Activated CD4-positive, alpha-beta T cell treated with anti-CD3 and anti-CD28 coated beads, Interleukin-2, amount 10 ng/mL, durations not matched to agents 7 days and 5 days (primary cell): Measurements from ENCODE around the gene NAA25. TPM values are rescaled to one million over a fixed set of nuclear protein-coding genes. Genes with fewer than 3 reads are reported as not detected.

Experiments used
- CTCF ChIA-PET: fragments of 350-600 bp; sonication (Branson Sonifier 250); formaldehyde crosslinking; loops from one replicate; lab custom pipeline; 2021; ENCODE audit warnings: antibody characterized with exemption; lab: Charles Lee
- POLR2A ChIA-PET: fragments of 350-600 bp; sonication (Branson Sonifier 250); formaldehyde crosslinking; loops from one replicate; lab custom pipeline; 2021; ENCODE audit warnings: antibody characterized with exemption; lab: Charles Lee
- DNase-seq: peaks from one replicate; pipeline ENCODE4 v3.0.0-alpha.2; 2020
- H3K27ac Mint-ChIP-seq: one replicate; pipeline ENCODE4 v1.8.0; 2021; ENCODE audit warnings: mild to moderate bottlenecking, moderate library complexity, mixed read lengths
- H3K27me3 Mint-ChIP-seq: one replicate; pipeline ENCODE4 v1.8.0; 2021; ENCODE audit warnings: mixed read lengths
- H3K36me3 Mint-ChIP-seq: one replicate; pipeline ENCODE4 v1.8.0; 2021; ENCODE audit warnings: low read depth, mixed read lengths
- H3K4me1 Mint-ChIP-seq: one replicate; pipeline ENCODE4 v1.8.0; 2021; ENCODE audit warnings: mixed read lengths
- H3K4me3 Mint-ChIP-seq: one replicate; pipeline ENCODE4 v1.8.0; 2021; ENCODE audit warnings: mild to moderate bottlenecking, moderate library complexity, mixed read lengths
- H3K9me3 Mint-ChIP-seq: one replicate; pipeline ENCODE4 v1.8.0; 2021; ENCODE audit warnings: mixed read lengths
- total RNA-seq, 2 experiments: library from RNA; stranded (reverse); gene quantifications; one replicate each; pipeline ENCODE4 v1.2.3, GENCODE V29; 2021

The NAA25 gene
- total RNA-seq, 2 experiments from 2014 or later = 29.9 to 31.0 TPM

DNA sequence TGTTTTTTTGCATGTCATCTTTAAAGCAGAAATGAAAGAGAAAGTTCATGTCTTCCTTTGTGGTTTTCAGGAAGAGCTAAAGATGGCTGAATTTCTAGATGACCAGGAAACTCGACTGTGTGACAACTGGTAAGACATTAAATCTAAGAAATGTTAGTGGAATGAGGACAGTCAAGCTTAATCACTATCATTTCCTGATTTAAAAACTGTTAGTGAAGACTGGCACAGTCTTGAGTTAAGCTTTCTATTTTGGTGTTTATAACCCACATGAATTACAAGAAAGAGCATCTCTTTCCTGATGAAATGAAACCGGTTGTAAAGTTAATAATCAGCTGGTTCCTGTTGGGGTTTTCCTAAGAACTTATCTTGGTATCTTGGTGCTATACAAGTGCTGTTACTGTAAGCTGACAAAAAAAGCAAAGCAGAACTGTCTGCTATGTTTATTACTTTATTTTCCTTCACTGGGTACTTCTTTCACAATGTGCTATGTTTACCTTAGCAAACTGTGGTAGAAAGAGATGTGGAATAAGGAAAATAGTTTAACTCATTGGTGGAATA is 21.9 kb upstream of the NAA25 start:
- Mint-ChIP-seq H3K36me3 (peaks cover 49% of the 10 kb centered on the region), H3K4me3 (peak overlapping the region; percentile 60), H3K27ac (peak overlapping the region; percentile 89), H3K9me3 (no peaks in the 10 kb centered on the region), H3K4me1 (peaks cover 61% of the 10 kb centered on the region), H3K27me3 (no peaks in the 10 kb centered on the region)
- peak; percentile 20 for DNase-seq
- POLR2A ChIA-PET = interaction anchor here (0.6 to 2.3 kb wide), 3 partner anchors 22 to 117 kb away, joined by 4 to 8 read pairs (median 7); partner anchors contain the start of genes ERP29, NAA25 and TMEM116
- CTCF ChIA-PET = interaction anchor here (1.0 to 1.3 kb wide), 5 partner anchors 12 to 257 kb away, joined by 3 to 5 read pairs (median 3); no protein-coding TSS in a partner anchor

DNA sequence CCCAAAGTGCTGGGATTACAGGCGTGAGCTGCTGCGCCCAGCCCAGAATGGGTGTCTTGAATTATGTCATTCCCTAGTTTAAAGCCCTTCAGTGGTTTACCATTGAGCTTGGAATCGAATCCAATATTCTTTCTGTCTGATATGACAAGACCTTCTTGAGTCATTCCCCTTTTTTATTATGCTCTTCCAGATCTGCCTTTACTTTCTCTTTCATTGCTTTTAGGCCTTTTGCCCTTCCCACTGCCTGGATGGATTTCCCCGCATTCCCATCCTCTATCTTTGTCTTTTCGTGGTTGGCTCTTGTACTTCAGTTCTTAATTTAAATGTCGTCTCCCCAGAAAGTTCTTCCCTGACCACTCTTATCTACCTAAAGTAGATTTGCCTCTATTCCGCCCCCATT is 18.3 kb upstream of the NAA25 start:
- ChIA-PET CTCF (interaction anchor here (0.6 to 2.6 kb wide), 4 partner anchors 18 to 65 kb away, joined by 3 to 11 read pairs (median 5); partner anchors contain the start of gene NAA25), POLR2A (no interaction called here)
- Mint-ChIP-seq H3K27ac (peak overlapping the region; percentile 86), H3K4me3 (peak overlapping the region; percentile 92), H3K27me3 (peaks cover 5% of the 10 kb centered on the region), H3K9me3 (no peaks in the 10 kb centered on the region), H3K36me3 (peaks cover 28% of the 10 kb centered on the region), H3K4me1 (peaks cover 52% of the 10 kb centered on the region)
- DNase-seq = no peak

DNA sequence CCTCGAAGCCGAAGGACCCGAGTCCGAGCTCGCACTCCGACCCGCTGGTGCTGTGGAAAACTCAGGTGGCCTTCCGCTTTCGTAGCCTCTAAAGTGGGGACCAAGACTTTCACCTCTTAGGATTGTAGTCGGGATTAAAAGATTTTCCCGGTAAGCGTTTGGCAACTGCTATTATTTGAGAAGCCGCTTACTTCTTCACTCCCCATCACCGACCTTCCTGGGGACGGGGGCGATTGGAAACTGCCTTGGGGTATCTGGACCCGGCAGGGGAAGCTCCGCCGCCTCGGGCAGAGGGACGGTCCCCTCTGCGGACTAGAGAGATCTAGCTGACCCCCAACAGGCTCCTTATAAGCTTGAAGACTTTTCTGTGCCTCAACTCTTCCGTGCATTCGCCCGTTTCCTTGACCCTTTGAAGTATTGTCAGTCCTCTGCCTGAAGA is 17.4 kb upstream of the NAA25 start:
- Mint-ChIP-seq H3K27ac (peak overlapping the region; percentile 86), H3K36me3 (peaks cover 20% of the 10 kb centered on the region), H3K9me3 (no peaks in the 10 kb centered on the region), H3K4me3 (peak overlapping the region; percentile 92), H3K27me3 (peaks cover 5% of the 10 kb centered on the region), H3K4me1 (peaks cover 43% of the 10 kb centered on the region)
- ChIA-PET CTCF (interaction anchor here (0.5 to 2.6 kb wide), 5 partner anchors 10 to 114 kb away, joined by 3 to 11 read pairs (median 3); partner anchors contain the start of gene NAA25), POLR2A (interaction anchor here (1.5 kb wide), 1 partner anchor 852 kb away, joined by 3 read pairs; the partner anchor contains the start of gene OAS2)
- no peak for DNase-seq

DNA sequence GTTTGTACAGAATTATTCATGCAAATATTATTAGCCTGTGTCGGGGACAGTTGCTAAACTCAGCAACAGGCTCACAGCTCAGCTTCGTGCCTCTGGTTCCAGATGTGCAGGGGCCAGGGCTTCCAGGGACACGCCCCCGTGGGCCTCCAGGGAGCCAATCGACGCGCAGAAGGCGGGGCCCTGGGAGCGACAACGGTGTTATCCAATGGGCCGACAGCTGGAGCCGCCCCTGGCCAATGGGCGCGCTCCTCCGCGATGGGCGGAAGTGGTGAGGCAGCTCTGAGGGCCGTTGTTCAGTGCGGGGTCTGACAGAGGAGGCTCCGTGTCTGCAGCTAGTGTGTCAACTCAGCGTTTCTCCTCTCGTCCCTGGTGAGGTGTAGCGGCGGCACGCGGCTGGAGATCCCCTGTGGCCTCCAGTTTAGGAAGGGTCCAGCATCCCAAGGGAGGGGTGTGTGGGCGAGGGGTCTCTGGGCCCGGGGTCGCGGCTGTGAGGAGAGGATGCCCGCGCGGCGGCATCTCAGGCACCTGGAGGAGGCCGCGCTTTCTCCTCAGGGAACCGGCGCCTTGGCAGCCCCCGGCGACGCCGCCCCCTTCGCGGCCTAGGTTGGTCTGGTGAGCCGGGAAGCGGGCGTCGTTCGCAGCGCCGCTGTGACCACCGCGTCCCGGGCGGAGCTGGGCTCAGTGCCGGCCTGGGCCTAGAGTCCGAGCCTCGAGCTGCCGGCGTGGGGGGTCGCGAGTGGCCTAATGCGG is 16.8 kb upstream of the NAA25 start, which contains the start of gene TRAFD1:
Gene TRAFD1 (plus strand): TSS at position 311 of the 750 bp plus-strand sequence. CDS start 4,963 bp downstream, outside the sequence.
- ChIA-PET POLR2A (interaction anchor here (0.5 to 1.5 kb wide), 6 partner anchors 9 to 853 kb away, joined by 3 to 4 read pairs (median 4); partner anchors contain the start of gene OAS2), CTCF (interaction anchor here (1.0 to 3.6 kb wide), 6 partner anchors 9 to 115 kb away, joined by 3 to 13 read pairs (median 4); partner anchors contain the start of gene NAA25)
- peaks cover 16% of the 10 kb centered on the region for H3K36me3 Mint-ChIP-seq
- peaks cover 5% of the 10 kb centered on the region for H3K27me3 Mint-ChIP-seq
- H3K9me3 Mint-ChIP-seq = no peaks in the 10 kb centered on the region
- peak within 1 kb of the TSS; percentile 92 for H3K4me3 Mint-ChIP-seq
- DNase-seq = peak; percentile 99
- H3K4me1 Mint-ChIP-seq = peaks cover 41% of the 10 kb centered on the region
- peak within 1 kb of the TSS; percentile 86 for H3K27ac Mint-ChIP-seq

DNA sequence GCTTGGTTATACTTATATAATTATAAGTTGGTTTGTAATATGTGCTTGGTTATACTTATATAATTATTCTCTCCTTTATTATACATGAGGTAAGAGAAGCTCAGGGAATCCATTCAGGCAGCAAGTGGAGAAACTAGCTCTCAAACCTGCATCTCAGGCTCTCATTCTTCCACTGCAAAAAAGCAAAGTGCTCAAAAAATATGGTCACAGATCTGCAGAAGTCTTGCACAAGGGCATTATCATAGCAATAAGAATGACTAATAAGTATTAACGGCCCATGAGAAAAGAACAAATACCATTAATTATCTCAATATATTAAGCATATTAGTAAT is 16.3 kb upstream of the NAA25 start:
- Mint-ChIP-seq H3K36me3 (peaks cover 16% of the 10 kb centered on the region), H3K27ac (no peak overlapping the region), H3K27me3 (peaks cover 5% of the 10 kb centered on the region), H3K4me3 (peak overlapping the region; percentile 92), H3K9me3 (no peaks in the 10 kb centered on the region), H3K4me1 (peaks cover 40% of the 10 kb centered on the region)
- ChIA-PET CTCF (interaction anchor here (1.0 to 3.6 kb wide), 4 partner anchors 11 to 114 kb away, joined by 3 to 13 read pairs (median 7); partner anchors contain the start of gene NAA25), POLR2A (interaction anchor here (0.5 to 1.5 kb wide), 6 partner anchors 8 to 853 kb away, joined by 3 to 4 read pairs (median 4); partner anchors contain the start of gene OAS2)
- DNase-seq = no peak

DNA sequence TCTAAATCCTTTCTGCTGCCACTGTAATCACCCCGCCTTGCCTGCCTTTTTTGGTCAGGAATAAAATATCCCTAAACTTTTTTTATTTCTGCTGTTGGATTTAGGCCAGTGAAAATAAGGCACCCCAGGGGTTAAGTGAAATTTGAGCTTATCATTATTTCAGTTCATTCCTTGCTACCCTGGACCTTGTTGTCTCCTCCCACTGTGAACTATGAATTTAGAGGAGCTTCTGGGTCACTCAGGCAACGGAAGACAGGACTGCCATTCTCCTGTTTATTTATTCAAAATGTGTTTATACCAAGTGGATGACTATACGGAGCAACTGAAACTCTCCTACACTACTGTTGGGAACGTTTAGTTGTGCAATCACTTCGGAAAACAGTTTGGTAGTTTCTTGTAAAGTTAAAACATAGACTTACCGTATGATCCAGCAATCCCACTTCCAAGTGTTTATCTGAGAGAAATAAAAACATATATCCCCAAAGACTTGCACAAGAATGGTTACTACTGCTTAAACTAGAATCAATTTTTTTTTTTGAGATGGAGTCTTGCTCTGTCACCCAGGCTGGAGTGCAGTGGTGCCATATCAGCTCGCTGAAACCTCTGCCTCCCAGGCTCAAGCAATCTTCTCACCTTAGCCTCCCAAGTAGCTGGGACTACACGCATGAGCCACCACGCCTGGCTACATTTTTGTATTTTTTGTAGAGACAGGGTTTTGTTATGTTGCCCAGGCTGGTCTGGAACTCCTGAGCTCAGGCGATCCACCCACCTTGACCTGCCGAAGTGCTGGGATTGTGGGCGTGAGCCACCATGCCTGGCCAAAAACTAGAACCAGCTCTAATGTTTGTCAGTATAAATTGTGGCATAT is 14.5 kb upstream of the NAA25 start:
- H3K27ac Mint-ChIP-seq = no peak overlapping the region
- H3K36me3 Mint-ChIP-seq = peaks cover 11% of the 10 kb centered on the region
- ChIA-PET CTCF (interaction anchor here (1.0 to 3.6 kb wide), 6 partner anchors 9 to 264 kb away, joined by 3 to 13 read pairs (median 4); no protein-coding TSS in a partner anchor), POLR2A (no interaction called here)
- H3K4me3 Mint-ChIP-seq = no peak overlapping the region
- H3K9me3 Mint-ChIP-seq = no peaks in the 10 kb centered on the region
- peaks cover 7% of the 10 kb centered on the region for H3K27me3 Mint-ChIP-seq
- peaks cover 25% of the 10 kb centered on the region for H3K4me1 Mint-ChIP-seq
- no peak for DNase-seq

DNA sequence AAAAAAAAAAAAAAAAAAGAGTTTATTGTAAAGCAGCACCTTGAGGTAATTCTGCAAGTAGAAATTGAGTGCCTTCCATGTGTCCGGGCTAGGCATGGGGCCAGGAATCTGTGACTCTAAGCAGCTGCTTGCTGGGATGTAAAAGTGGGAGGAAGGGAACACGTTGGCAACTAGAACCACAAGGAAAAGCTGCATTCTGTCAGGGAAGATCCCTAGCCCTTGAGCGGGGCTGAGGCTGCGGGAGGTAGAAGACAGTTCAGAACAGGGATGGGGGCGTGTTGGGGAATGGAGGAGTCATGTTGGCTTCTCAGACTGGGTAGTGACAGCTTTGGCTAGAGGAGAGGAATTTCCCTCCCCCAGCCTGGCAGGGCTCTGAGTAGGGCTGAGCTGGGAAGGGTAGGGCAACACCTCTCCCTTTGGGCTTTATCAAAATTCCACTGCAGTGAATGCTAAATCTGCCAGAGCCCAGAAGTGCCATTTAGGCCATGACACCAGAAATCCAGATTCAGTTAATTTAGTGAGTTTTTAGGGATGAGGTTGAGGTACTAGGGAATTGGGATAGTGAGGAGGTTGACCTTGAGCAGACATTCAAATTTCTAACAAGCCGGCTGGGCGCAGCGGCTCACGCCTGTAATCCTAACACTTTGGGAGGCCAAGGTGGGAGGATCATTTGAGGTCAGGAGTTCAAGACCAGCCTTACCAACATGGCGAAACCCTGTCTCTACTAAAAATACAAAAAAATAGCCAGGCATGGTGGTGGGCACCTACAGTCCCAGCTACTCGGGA is 13.4 kb upstream of the NAA25 start:
- Mint-ChIP-seq H3K4me1 (peaks cover 18% of the 10 kb centered on the region), H3K36me3 (peaks cover 7% of the 10 kb centered on the region), H3K4me3 (no peak overlapping the region), H3K9me3 (no peaks in the 10 kb centered on the region), H3K27me3 (peaks cover 7% of the 10 kb centered on the region), H3K27ac (no peak overlapping the region)
- POLR2A ChIA-PET = no interaction called here
- CTCF ChIA-PET = interaction anchor here (1.1 to 3.6 kb wide), 4 partner anchors 8 to 266 kb away, joined by 3 to 13 read pairs (median 5); no protein-coding TSS in a partner anchor
- no peak for DNase-seq

DNA sequence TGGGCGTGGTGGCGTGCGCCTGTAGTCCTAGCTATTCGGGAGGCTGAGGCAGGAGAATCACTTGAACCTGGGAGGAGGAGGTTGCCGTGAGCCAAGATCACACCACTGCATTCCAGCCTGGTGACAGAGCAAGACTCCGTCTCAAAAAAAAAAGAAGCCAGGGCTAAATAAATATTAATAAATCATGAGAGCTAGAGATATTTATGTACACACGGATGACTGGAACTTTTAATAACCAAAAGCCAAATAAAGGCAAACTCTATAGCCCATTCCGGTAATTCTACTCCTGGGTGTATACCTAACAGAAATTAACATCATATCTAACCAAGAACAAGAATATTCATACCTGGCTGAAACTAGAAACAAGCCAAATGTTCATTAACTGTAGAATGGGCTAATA is 9.1 kb upstream of the NAA25 start:
- DNase-seq = no peak
- Mint-ChIP-seq H3K27ac (no peak overlapping the region), H3K27me3 (peaks cover 3% of the 10 kb centered on the region), H3K9me3 (no peaks in the 10 kb centered on the region), H3K4me3 (no peak overlapping the region), H3K4me1 (peaks cover 16% of the 10 kb centered on the region), H3K36me3 (no peaks in the 10 kb centered on the region)
- POLR2A ChIA-PET = no interaction called here
- CTCF ChIA-PET = interaction anchor here (1.3 kb wide), 1 partner anchor 13 kb away, joined by 3 read pairs; no protein-coding TSS in a partner anchor

DNA sequence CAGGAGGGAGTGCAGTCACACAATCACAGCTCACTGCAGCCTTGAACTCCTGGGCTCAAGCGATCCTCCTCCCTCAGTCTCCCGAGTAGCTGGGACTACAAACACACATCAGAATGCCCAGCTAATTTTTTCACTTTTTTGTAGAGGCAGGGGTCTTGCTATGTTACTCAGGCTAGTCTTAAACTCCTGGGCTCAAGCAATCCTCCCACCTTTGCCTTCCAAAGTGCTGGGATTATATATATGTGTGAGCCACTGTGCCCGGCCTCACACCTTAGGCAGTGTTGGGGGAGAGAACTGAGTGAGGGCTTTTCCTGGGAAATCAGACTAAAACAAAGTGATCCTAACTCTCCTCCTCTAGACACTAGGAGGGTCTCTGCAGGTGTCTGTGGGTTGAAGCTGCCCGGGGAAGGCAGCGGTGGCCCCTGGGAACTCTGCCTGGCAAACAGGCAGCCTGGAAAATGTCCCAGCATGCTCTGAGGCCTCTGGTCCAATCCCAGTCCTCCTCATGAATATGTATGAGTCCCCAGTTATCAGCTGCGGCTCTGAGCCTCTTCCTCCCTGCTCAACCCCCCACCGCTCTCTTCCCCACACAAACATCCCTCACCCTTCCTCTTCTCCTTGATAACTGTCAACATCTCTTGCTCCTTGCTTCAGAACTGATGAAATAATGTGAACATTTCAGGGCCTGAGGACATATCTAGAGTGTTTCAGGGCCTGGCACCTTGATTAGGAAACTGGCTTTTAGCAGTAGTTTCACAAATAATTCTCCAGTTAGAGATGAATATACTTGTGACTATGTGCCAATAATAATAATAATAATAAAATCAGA is 7.9 kb upstream of the NAA25 start:
- ChIA-PET CTCF (interaction anchor here (1.5 kb wide), 1 partner anchor 9 kb away, joined by 3 read pairs; the partner anchor contains the start of gene TRAFD1), POLR2A (interaction anchor here (0.5 to 0.6 kb wide), 2 partner anchors 9 to 274 kb away, joined by 3 read pairs; partner anchors contain the start of genes MAPKAPK5 and TRAFD1)
- Mint-ChIP-seq H3K27ac (peak overlapping the region; percentile 66), H3K4me3 (peak overlapping the region; percentile 23), H3K4me1 (peaks cover 18% of the 10 kb centered on the region), H3K36me3 (no peaks in the 10 kb centered on the region), H3K9me3 (no peaks in the 10 kb centered on the region), H3K27me3 (peaks cover 2% of the 10 kb centered on the region)
- peak; percentile 26 for DNase-seq

DNA sequence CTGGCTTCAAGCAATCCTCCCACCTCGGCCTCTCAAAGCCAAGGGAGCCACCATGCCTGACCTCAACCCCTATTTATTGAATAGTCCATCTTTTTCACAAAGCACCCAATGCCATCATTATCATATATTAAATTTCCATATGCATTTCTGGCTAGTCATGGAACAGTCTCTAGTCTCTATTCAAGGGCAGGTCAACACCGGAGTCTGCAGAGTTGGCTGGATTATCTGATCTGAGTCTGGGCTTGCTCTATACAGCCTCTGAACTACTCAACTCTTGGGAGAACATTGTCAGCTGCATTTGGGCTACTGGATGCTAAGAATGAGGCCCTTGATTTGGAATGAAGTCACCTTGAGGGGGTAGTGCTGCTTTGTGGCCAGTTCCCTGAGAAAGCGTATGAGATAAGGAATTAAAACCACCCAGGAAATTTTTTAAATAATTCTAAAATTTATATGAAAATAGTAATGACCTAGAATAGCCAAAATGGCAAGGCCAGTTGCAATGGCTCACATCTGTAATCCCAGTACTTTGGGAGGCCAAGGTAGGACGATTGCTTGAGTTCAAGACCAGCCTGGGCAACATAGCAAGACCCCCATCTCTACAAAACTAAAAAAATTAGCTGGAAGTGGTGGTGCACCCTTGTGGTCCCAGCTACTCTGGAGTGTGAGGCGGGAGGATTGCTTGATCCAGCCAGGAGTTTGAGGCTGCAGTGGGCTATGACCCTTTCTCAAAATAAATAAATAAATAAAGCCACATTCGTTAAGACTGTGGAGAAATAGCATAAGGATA is 6.9 kb upstream of the NAA25 start:
- CTCF ChIA-PET = interaction anchor here (1.5 to 2.1 kb wide), 2 partner anchors 9 to 10 kb away, joined by 3 to 13 read pairs; partner anchors contain the start of gene TRAFD1
- Mint-ChIP-seq H3K36me3 (no peaks in the 10 kb centered on the region), H3K27me3 (peaks cover 2% of the 10 kb centered on the region), H3K4me1 (peaks cover 18% of the 10 kb centered on the region), H3K4me3 (no peak overlapping the region), H3K27ac (no peak overlapping the region), H3K9me3 (no peaks in the 10 kb centered on the region)
- POLR2A ChIA-PET = interaction anchor here (0.6 kb wide), 1 partner anchor 273 kb away, joined by 3 read pairs; the partner anchor contains the start of gene MAPKAPK5
- DNase-seq = no peak
